OCI-LY3 (cell line): ENCODE results near the gene TMEM150B.

Experiments used
- H2AFZ ChIP-seq: fragments of 200-600, 300-600 bp; shearing (Covaris generic); 2 replicates; pipeline ENCODE4 v1.6.0; 2014; ENCODE audit warnings: antibody characterized with exemption, low read depth, low read length
- H3K27ac ChIP-seq: fragments of 200-600, 300-600 bp; sonication (generic); 2 replicates; pipeline ENCODE4 v1.5.1; 2014; ENCODE audit warnings: mild to moderate bottlenecking, low read length, moderate library complexity, mixed read lengths
- H3K27me3 ChIP-seq: fragments of 200-600, 300-600 bp; sonication (generic); 2 replicates; pipeline ENCODE4 v1.6.1; 2014; ENCODE audit warnings: low read depth, low read length, mixed read lengths
- H3K36me3 ChIP-seq: fragments of 200-600, 300-600 bp; sonication (generic); replicated peaks from 2 replicates; pipeline ENCODE3; 2014; ENCODE audit warnings: low read depth, low read length, mixed read lengths
- H3K4me1 ChIP-seq: fragments of 300-600, 200-600 bp; sonication (generic); 2 replicates; pipeline ENCODE4 v1.6.1; 2014; ENCODE audit warnings: low read length, mixed read lengths
- H3K4me2 ChIP-seq: fragments of 200-600, 300-600 bp; sonication (generic); 2 replicates; pipeline ENCODE4 v1.6.1; 2014; ENCODE audit warnings: low read length, mixed read lengths
- H3K4me3 ChIP-seq: fragments of 300-600, 200-600 bp; sonication (generic); 2 replicates; pipeline ENCODE4 v1.5.1; 2014; ENCODE audit warnings: antibody characterized with exemption, mild to moderate bottlenecking, low read length, moderate library complexity
- H3K79me2 ChIP-seq: fragments of 300-600, 200-600 bp; shearing (Covaris generic); 2 replicates; pipeline ENCODE4 v1.6.1; 2014; ENCODE audit warnings: mild to moderate bottlenecking, low read length, mixed read lengths
- H3K9ac ChIP-seq: fragments of 300-600, 200-600 bp; shearing (Covaris generic); 2 replicates; pipeline ENCODE4 v1.6.0; 2014; ENCODE audit warnings: mild to moderate bottlenecking, low read length, moderate library complexity
- H3K9me3 ChIP-seq: fragments of 200-600, 300-600 bp; shearing (Covaris generic); 2 replicates; pipeline ENCODE4 v1.6.1; 2014; ENCODE audit warnings: low read length, mixed read lengths; ENCODE audit not compliant: insufficient read depth
- H4K20me1 ChIP-seq: fragments of 200-600, 300-600 bp; sonication (generic); 2 replicates; pipeline ENCODE4 v1.6.1; 2016; ENCODE audit warnings: low read length, mixed read lengths; ENCODE audit not compliant: insufficient read depth
- EZH2phosphoT487 ChIP-seq: fragments of 200-600 bp; shearing (Covaris generic); IDR thresholded peaks from 2 replicates; pipeline ENCODE4 v1.6.1; 2018; ENCODE audit warnings: antibody characterized with exemption, mixed run types, low read depth
- TF ChIP-seq, protein P1 (sequence below): fragments of 200-600, 300-600 bp; sonication (generic); IDR thresholded peaks from 2 replicates; pipeline ENCODE4 v1.5.1; 2014; ENCODE audit warnings: antibody characterized with exemption, low read length, low read depth

Gene TMEM150B

DNA sequence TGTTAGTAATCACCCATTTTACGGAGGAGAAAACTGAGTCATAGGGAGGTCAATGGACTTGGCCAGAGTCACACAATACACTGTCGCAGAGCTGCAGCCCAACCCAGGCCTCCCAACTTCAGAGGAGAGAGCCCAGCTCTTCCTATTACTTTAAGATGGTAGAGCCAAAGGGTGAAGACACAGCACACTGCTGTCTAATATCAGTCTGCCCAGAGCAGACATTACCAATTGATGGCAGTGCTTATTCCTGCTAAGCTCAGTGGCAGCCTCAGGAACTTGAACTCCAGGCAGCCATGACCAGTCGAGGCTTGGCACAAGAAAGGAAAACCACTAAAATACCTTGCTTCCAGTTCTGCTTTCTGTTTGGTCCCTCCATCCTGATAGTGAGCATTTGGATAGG is 18.4 kb downstream of the TMEM150B start:
- H3K9ac ChIP-seq = no peak overlapping the region
- no peaks in the 10 kb centered on the region for H4K20me1 ChIP-seq
- no peak overlapping the region for H3K4me3 ChIP-seq
- no peaks in the 10 kb centered on the region for H3K27me3 ChIP-seq
- 0 out of 2 replicates have a peak, but pooled peaks cover 4% of the 10 kb centered on the region for H3K4me1 ChIP-seq
- TF ChIP-seq, protein P1, sequence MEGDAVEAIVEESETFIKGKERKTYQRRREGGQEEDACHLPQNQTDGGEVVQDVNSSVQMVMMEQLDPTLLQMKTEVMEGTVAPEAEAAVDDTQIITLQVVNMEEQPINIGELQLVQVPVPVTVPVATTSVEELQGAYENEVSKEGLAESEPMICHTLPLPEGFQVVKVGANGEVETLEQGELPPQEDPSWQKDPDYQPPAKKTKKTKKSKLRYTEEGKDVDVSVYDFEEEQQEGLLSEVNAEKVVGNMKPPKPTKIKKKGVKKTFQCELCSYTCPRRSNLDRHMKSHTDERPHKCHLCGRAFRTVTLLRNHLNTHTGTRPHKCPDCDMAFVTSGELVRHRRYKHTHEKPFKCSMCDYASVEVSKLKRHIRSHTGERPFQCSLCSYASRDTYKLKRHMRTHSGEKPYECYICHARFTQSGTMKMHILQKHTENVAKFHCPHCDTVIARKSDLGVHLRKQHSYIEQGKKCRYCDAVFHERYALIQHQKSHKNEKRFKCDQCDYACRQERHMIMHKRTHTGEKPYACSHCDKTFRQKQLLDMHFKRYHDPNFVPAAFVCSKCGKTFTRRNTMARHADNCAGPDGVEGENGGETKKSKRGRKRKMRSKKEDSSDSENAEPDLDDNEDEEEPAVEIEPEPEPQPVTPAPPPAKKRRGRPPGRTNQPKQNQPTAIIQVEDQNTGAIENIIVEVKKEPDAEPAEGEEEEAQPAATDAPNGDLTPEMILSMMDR = no peak
- no peak for TF ChIP-seq EZH2phosphoT487
- no peak overlapping the region for H3K27ac ChIP-seq
- no peak overlapping the region for H2AFZ ChIP-seq
- no peaks in the 10 kb centered on the region for H3K36me3 ChIP-seq
- H3K79me2 ChIP-seq = no peaks in the 10 kb centered on the region
- H3K4me2 ChIP-seq = no peak overlapping the region
- no peaks in the 10 kb centered on the region for H3K9me3 ChIP-seq

DNA sequence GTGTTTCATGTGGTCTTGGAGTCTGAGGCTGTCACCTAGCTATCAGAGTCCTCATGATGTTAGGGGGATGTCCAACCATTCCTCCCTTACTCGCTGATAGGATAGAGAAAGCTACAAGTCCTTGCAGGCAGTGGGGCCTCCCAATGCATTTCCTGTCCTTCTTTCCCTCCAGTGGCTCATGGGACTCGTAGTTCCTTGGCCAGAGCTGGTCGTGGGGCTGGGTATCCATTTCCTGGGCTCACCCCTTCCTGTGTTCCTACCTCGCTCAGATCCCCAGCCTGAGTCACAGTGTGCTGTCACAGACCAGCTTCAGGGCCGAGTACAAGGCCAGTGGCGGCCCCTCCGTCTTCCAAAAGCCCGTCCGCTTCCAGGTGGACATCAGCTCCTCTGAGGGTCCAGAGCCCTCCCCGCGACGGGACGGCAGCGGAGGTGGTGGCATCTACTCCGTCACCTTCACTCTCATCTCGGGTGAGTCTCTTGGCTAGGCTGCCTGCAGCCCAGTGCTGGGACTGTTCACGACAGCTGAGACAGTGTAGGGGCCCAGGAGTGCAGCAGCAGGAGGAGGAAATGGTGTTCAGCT is 19.1 kb downstream of the TMEM150B start:
- Histone ChIP-seq H3K4me3 (no peak overlapping the region), H2AFZ (no peak overlapping the region)
- TF ChIP-seq, protein P1 = no peak
- TF ChIP-seq EZH2phosphoT487 = no peak

DNA sequence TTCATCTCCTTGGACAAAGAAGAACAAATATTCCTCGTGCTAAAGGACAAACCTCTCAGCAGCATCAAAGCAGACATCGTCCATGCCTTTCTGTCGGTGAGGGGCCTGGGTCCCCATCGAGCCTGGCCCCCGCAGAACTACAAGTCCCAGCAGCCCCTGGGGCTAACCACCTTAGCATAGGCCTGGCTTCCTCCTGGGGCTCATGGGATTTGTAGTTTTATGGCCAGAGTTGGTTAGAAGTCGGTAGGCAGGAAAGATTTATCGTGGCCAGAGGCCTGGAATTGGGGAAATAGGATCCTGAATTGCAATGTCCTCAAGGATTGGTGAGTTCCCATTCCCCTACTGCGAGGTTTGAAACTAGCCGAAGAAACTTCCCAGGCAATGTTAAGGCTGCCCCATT is 19.6 kb downstream of the TMEM150B start:
- H3K27ac ChIP-seq = no peak overlapping the region
- H3K36me3 ChIP-seq = no peaks in the 10 kb centered on the region

More for the DNA sequence above, 19.1 kb downstream of the TMEM150B start:
- H3K9me3 ChIP-seq = no peaks in the 10 kb centered on the region
- no peaks in the 10 kb centered on the region for H3K36me3 ChIP-seq
- no peak overlapping the region for H3K9ac ChIP-seq
- H3K4me1 ChIP-seq = peaks cover 9% of the 10 kb centered on the region; the same call in 1 of the 2 replicates
- no peak overlapping the region for H3K27ac ChIP-seq
- H3K4me2 ChIP-seq = no peak overlapping the region
- no peaks in the 10 kb centered on the region for H3K27me3 ChIP-seq
- H3K79me2 ChIP-seq = no peaks in the 10 kb centered on the region
- H4K20me1 ChIP-seq = no peaks in the 10 kb centered on the region

DNA sequence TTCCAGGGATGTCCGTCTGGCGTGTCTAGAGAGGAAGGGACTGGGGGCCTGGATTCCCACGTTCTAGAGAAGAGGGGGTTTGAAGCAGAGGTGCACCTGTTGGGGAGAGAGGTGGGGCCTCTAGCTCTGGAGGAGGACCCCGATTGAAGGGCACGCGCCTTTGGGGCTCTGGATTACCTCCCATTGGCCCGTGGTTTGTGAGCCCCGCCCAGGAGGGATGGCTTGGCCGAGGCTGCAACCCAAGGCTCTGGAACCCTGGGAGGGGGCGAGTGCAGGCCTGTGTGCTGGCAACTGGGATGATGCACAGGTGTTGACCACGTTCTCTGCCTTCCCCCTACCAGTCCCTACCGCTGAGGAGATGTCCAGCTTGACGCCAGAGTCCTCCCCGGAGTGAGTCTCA is 20.2 kb downstream of the TMEM150B start:
- Histone ChIP-seq H3K36me3 (no peaks in the 10 kb centered on the region), H3K4me1 (peaks cover 10% of the 10 kb centered on the region; the same call in 1 of the 2 replicates), H3K4me2 (no peak overlapping the region), H3K27ac (no peak overlapping the region), H3K4me3 (no peak overlapping the region), H3K9ac (no peak overlapping the region), H3K9me3 (no peaks in the 10 kb centered on the region), H3K27me3 (no peaks in the 10 kb centered on the region), H3K79me2 (no peaks in the 10 kb centered on the region), H4K20me1 (no peaks in the 10 kb centered on the region), H2AFZ (no peak overlapping the region)
- TF ChIP-seq, protein P1 = no peak
- no peak for TF ChIP-seq EZH2phosphoT487

More for the DNA sequence above, 19.6 kb downstream of the TMEM150B start:
- TF ChIP-seq EZH2phosphoT487 = no peak
- TF ChIP-seq, protein P1 = no peak
- H3K4me3 ChIP-seq = no peak overlapping the region
- H3K4me2 ChIP-seq = no peak overlapping the region
- no peaks in the 10 kb centered on the region for H3K27me3 ChIP-seq
- H3K4me1 ChIP-seq = peaks cover 10% of the 10 kb centered on the region; the same call in 1 of the 2 replicates
- H4K20me1 ChIP-seq = no peaks in the 10 kb centered on the region
- no peak overlapping the region for H3K9ac ChIP-seq
- H2AFZ ChIP-seq = no peak overlapping the region
- H3K79me2 ChIP-seq = no peaks in the 10 kb centered on the region
- no peaks in the 10 kb centered on the region for H3K9me3 ChIP-seq
